ENCODE measurements around the gene GPC4.
A peak's percentile ranks its signal among the peaks of the same experiment; 100 is the strongest.
"Not testable (repeated sequence)": the region's sequence is repeated elsewhere in the genome, so short reads cannot be mapped to it uniquely, and the experiment has no call there.

The GPC4 gene

DNA sequence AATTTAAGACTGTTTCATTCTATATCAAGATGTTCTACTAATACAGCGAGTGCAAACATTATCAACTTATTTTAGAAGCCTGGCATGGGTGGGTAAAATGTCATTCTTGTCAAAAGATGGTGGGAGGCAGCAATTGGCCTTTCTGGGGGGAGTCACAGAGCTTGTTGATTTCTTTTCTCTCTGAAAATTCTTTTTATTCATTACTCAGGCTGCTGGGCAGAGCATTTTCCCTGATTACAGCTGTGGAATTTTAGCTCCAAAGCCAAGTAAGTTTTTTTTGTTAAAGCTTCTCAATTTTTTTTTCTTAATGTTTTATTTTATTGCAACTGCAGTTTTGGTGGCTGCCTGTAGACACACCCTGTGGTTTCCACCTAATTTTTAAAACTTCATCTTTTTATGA, 50.4 kb downstream of the GPC4 start:
- DNase-seq: no peak

DNA sequence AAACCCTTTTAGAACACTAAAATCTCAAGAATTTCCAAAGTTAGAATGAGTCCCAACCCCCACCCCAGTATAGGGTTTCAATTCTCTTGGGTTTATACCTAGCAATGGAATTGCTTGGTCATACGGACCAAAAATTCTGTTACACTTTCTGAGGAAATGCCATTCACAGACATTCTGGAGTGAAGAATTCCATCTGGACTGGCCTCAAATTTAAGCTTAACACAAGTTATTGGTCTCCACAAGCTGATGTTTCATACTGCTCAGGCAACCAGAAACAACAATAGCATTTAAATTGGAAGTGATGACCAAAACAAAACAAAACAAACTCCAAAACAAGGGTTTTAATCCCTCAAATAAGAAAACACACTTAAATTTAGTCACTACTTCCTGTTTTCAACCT, 51.1 kb downstream of the GPC4 start:
- DNase-seq: no peak

- no peak for DNase-seq
These were observed 52.8 kb downstream of the GPC4 start for GRCh38 chrX:133362538-133362937.

DNA sequence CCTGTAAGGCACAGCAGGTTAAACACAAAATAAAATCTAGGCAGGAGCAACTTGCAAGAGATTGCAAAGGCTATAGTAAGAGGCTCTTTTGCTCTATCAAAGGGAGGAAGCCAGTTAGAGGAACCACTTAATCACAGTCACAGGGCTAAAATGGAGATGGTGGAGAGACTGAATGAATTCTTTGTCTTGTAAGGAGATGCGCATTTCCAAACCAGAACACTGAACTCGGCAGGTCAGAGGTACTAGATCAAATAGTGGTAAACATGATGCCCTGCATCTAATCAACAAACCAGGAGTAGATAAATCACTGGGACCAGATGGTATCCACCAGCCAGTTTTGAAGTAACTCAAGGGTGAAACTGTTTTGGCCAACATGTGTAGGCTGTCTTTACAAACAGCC, 55.8 kb downstream of the GPC4 start:
- DNase-seq: no peak

GRCh38 chrX:133353233-133353632, 62.1 kb downstream of the GPC4 start:
- no peak for DNase-seq

DNA sequence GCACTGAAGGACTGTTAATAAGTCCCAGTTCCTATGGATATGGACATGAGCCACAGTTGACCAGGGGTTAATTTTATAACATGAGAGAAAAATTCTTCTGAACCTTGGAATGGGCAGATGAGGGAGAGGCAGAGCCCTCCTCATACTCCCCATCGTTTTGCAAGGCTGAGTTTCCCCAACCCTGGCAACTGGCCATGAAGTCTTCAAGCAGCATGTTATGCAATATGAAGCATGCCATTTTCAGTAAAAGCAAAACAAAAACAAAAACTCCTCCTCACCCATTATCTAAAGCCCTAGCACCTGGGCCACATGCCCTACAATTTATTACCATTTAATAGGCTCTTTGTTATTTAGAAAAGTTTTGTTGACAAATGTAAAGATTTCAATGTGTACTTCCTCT, 64.5 kb downstream of the GPC4 start:
- peak; percentile 43 for DNase-seq

DNA sequence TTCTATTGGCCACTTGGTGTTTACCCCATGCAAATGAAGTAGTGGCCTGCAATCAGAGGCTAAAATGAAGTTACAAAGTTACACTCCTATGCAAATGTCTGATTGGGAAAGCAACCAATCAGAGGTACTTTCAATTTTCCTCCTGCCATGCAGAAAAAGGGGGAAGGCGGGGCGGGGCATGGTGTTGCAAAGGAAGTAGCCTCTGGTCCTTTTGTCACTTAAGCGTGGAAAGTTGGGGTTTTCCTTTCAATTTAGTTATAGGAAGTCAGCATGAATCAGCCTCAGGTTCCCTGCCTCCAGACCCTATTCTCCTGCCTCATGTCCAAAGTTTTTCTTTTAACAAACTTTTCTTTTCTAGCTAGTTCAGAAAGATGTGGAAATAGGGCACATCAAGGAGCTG, 69.3 kb downstream of the GPC4 start:
- DNase-seq: no peak

DNA sequence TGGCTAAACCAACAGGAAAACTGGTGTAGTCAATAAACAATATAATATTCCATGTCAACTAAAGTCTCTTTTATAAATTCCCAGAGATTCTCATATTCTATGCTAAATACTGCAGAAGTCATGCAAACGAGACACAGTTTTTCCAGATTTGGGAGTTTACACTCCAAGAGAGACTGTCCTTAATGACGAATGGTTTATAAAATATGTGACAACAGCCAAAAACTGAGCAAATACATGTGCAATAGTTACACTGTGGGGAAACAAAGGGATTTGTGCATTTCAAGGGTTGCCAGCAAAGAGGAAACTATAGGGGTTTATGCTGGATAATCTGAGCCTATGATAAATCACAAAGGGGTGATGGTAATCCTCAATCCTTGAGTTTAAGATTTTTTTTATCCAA, 75.7 kb downstream of the GPC4 start:
- no peak for DNase-seq

DNA sequence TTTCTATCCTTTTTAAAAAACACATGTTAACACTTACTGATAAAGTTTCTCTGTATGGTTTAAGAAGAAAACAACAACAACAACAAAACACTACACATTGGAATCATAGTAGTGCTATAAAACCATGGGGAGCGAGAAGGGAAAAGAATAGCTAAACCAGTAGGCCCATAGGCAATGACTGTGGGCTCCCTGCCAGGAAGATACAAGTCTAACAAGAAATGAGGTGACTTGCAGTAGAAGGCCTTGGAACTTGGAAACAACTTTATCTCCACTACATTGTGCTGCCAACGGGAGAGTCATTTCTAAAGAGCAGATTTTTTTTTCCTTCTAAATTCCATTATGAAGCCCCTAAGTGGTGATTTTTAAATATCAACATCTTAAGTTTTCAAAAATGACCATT, 78.0 kb downstream of the GPC4 start:
- no peak for DNase-seq

DNA sequence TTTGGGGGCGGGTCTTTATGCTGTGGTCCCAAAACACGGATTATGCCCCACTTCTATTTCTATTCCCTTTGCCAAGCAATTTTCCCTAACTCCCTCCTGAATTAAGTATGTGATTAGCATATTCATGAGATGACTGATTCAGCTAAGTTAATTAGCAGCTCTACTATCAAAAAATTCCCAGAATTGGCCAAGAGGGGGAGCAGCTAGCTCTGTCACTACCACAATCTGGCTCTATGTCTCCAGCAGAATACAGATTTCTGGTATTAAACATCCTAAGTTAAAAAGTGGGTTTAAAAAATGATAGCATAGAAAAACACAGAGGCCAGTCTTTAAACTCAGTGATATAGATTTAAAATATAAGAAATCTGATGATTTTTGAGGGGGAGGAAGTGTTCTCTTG, 80.3 kb downstream of the GPC4 start:
- DNase-seq: peak; percentile 9

GRCh38 chrX:133333154-133333750, 82.0 kb downstream of the GPC4 start:
- DNase-seq: no peak

DNA sequence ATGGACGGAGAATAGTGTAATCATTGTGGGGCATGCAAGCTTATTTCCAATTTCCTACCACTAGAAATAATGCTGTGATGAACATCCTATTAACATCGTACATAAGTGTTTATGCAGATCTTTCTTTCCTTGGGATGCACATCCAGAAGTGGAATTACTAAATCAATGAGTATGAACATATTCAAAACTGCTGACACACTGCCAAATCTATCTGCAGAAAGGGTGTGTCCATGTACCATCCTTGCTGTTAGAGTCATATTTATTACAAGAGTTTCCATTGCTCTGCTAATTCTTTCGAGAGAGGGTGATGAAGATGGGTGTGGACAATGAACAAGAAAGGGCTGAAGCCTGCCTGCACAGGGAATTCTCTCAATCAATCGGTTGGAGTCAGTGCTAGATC, 82.6 kb downstream of the GPC4 start:
- DNase-seq: no peak

- DNase-seq: no peak
These were observed 84.3 kb downstream of the GPC4 start for GRCh38 chrX:133330956-133331355.

GRCh38 chrX:133325422-133325821, 89.9 kb downstream of the GPC4 start:
- no peak for DNase-seq

DNA sequence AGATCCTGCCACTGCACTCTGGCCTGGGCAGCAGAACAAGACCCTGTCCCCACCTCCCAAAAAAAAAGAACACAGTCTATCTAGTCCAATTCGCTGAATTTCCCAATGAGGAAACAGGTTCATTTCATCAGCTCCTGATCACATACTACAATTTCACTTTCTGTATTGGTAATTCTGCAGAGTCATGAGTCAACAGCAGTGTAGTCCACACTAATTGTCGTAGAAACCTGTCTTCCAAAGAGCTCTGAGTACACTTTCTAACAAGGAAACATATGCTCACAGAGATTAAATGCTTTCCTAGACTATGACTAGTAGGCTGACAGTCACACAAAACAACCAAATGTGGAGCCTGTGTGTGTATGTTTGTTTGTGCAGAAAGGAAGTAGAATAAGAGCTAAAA, 91.9 kb downstream of the GPC4 start:
- DNase-seq: no peak

DNA sequence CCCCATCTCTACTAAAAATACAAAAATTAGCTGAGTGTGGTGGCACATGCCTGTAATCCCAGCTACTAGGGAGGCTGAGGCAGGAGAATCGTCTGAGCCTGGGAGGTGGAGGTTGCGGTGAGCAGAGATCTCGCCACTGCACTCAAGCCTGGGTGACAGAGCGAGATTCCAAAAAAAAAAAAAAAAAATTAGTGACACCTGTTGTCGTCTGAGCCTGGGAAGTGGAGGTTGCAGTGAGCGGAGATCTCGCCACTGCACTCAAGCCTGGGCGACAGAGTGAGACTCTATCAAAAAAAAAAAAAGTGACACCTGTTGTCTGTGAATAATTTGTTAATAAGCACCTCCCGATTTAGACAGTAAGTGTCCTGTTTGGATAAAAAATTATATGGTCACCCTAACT, 93.0 kb downstream of the GPC4 start:
- not testable (repeated sequence) for DNase-seq

GRCh38 chrX:133321451-133321850, 93.8 kb downstream of the GPC4 start:
- no peak for DNase-seq

DNA sequence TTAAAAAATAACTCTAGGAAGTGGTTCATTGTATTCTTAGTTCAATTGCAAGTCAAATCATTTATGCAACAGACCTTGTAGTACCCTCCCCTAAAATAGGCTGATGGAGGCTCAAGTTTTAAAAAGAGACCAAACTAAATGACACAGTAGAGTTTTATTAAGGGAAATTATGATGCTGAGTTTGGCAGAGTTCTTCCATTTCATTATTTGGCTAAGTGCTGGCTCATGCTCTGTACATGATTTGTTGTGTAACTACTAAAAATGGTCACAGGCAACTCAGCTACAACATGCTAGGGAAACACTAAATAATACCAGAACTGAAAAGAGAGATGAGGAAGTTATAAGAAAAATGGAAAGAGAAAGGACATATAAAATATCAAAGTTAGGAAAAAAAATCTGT, 101.0 kb downstream of the GPC4 start:
- no peak for DNase-seq

GRCh38 chrX:133308499-133308897, 106.8 kb downstream of the GPC4 start:
- DNase-seq: no peak

DNA sequence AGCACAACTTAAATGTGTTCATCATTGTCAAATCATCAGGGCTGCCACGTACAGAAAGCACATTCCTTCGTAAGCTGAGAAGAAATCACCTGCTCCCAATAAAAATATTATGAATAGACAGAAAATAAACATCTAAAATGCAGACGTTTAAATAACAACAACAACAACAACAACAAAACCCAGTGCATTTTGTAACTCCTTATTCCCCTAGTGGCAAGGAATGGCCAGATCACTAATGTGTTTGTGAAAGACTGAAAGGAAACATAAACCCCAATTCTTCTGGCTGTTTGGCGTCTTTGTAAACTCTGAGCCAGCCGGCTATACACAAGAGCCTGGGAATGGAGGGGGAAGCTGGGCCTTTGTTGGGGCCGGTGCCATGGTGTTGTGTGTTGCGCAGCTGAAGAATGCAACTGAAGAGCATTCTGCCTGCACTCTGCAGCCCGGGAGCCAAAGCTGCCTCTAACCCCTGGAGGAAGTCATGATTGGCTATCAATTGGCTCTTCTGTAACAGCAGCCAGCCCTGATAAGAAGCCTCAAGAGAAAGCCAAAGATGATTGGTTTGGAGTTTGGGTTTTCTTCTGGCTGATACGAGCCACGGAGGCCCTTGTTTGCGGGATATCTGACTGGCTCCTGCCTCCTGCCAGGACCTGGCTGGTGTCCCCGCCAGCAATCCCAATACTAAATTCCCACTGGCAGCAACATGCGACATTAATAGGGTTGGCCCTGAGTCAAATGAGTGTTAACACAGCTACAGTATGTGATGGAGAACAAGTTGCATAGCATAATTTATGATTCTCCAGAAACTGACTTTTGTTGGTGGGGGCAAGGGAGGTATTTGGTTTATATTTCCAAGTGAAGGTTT, 107.4 kb downstream of the GPC4 start:
- no peak for DNase-seq

DNA sequence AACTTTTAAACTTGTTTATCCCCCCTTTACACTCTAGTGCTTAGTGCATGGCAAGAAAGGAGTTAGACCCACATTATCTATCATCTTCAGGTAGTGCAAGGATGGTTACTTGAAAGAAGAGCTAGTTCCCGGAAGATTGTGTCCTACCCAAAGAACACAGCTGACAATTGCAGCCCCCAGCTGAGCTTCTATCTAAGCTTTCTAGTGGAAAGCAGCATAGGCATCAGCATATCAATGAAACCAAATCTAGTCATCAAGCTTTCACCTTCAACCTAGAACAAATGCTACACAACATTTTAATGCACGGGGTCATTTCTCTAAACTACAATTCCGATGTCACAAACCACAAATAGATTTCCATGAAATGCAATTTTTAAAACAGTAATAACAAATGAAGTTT, 108.2 kb downstream of the GPC4 start:
- DNase-seq: no peak

DNA sequence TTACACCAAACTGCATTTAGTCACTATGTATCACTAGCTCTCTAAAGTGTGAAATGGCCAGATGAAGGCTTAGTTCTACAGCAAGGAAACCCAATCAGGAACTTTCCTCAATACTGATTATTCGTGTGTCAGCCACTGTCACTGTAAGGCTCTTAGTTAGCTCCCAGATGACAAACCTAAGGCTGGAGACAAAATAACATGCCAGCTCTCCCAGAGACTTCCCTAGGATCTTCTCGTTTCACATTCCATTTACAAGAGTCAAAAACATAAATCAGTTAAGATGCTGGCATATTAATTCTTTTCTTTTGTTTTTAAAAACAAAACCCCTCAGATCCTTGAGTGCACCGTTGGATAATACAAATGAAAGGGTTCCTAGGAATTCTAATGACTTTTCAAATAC, 109.0 kb downstream of the GPC4 start:
- DNase-seq: no peak

- DNase-seq: no peak
These were observed 109.9 kb downstream of the GPC4 start for GRCh38 chrX:133305348-133305747.

- DNase-seq: no peak
These were observed 112.4 kb downstream of the GPC4 start for GRCh38 chrX:133302775-133303445.

All from NCI-H2171 treated with DMSO at 0.1 percent for 48 hours (cell line).